ENCODE data around the gene ENDOV.

Gene ENDOV

GRCh38 chr17:80452173-80452915 lies 37.4 kb downstream of the ENDOV start:
- Histone ChIP-seq H3K4me3 (ENCODE audit: extremely low read depth, insufficient read depth, low read length, poor library complexity, severe bottlenecking) (no peak overlapping the region), H3K27ac (ENCODE audit: low read depth, low read length, severe bottlenecking) (no peak overlapping the region)

GRCh38 chr17:80453126-80453997 lies 38.4 kb downstream of the ENDOV start:
- Histone ChIP-seq H3K36me3 (ENCODE audit: control insufficient read depth, insufficient read depth, low read length) (no peaks in the 10 kb centered on the region), H3K9me3 (ENCODE audit: control insufficient read depth, low read length) (no peaks in the 10 kb centered on the region), H3K27ac (ENCODE audit: low read depth, low read length, severe bottlenecking) (no peak overlapping the region), H3K4me3 (ENCODE audit: extremely low read depth, insufficient read depth, low read length, poor library complexity, severe bottlenecking) (peak overlapping the region; percentile 70), H3K4me1 (ENCODE audit: control insufficient read depth, insufficient read depth, low read length, poor library complexity, severe bottlenecking) (peaks cover 4% of the 10 kb centered on the region)
- 93 to 94% methylated on average over 9 to 15 of the region's 19 CpGs for WGBS, 2 experiments (ENCODE audit: insufficient coverage in 2 of 2)

More at GRCh38 chr17:80452173-80452915, 37.4 kb downstream of the ENDOV start:
- Histone ChIP-seq H3K4me1 (ENCODE audit: control insufficient read depth, insufficient read depth, low read length, poor library complexity, severe bottlenecking) (peaks cover 4% of the 10 kb centered on the region), H3K9me3 (ENCODE audit: control insufficient read depth, low read length) (no peaks in the 10 kb centered on the region), H3K36me3 (ENCODE audit: control insufficient read depth, insufficient read depth, low read length) (no peaks in the 10 kb centered on the region)
- 78 to 83% methylated on average over 14 of the region's 14 CpGs for WGBS, 2 experiments (ENCODE audit: insufficient coverage in 2 of 2)

GRCh38 chr17:80453998-80454556 lies 39.1 kb downstream of the ENDOV start:
- H3K9me3 ChIP-seq (ENCODE audit: control insufficient read depth, low read length): no peaks in the 10 kb centered on the region
- no peaks in the 10 kb centered on the region for H3K36me3 ChIP-seq (ENCODE audit: control insufficient read depth, insufficient read depth, low read length)
- peak overlapping the region; percentile 92 for H3K27ac ChIP-seq (ENCODE audit: low read depth, low read length, severe bottlenecking)
- H3K4me3 ChIP-seq (ENCODE audit: extremely low read depth, insufficient read depth, low read length, poor library complexity, severe bottlenecking): peak overlapping the region; percentile 70
- peaks cover 4% of the 10 kb centered on the region for H3K4me1 ChIP-seq (ENCODE audit: control insufficient read depth, insufficient read depth, low read length, poor library complexity, severe bottlenecking)
- WGBS, 2 experiments (ENCODE audit: insufficient coverage in 2 of 2): 42 to 43% methylated on average over 28 to 36 of the region's 36 CpGs

- peaks cover 4% of the 10 kb centered on the region for H3K4me1 ChIP-seq (ENCODE audit: control insufficient read depth, insufficient read depth, low read length, poor library complexity, severe bottlenecking)
- H3K36me3 ChIP-seq (ENCODE audit: control insufficient read depth, insufficient read depth, low read length): no peaks in the 10 kb centered on the region
- 0% methylated on average over 83 of the region's 88 CpGs for WGBS, 2 experiments (ENCODE audit: insufficient coverage in 2 of 2)
- H3K4me3 ChIP-seq (ENCODE audit: extremely low read depth, insufficient read depth, low read length, poor library complexity, severe bottlenecking): peak overlapping the region; percentile 70
- H3K9me3 ChIP-seq (ENCODE audit: control insufficient read depth, low read length): no peaks in the 10 kb centered on the region
- peak overlapping the region; percentile 92 for H3K27ac ChIP-seq (ENCODE audit: low read depth, low read length, severe bottlenecking)
Measured at GRCh38 chr17:80454557-80455335, 39.8 kb downstream of the ENDOV start.

GRCh38 chr17:80455336-80455710 lies 40.4 kb downstream of the ENDOV start:
- H3K27ac ChIP-seq (ENCODE audit: low read depth, low read length, severe bottlenecking): peak overlapping the region; percentile 92
- no peaks in the 10 kb centered on the region for H3K36me3 ChIP-seq (ENCODE audit: control insufficient read depth, insufficient read depth, low read length)
- 4 to 5% methylated on average over 10 to 13 of the region's 20 CpGs for WGBS, 2 experiments (ENCODE audit: insufficient coverage in 2 of 2)
- peak overlapping the region; percentile 70 for H3K4me3 ChIP-seq (ENCODE audit: extremely low read depth, insufficient read depth, low read length, poor library complexity, severe bottlenecking)
- H3K9me3 ChIP-seq (ENCODE audit: control insufficient read depth, low read length): no peaks in the 10 kb centered on the region
- peaks cover under 1% of the 10 kb centered on the region for H3K4me1 ChIP-seq (ENCODE audit: control insufficient read depth, insufficient read depth, low read length, poor library complexity, severe bottlenecking)

GRCh38 chr17:80455784-80456183 lies 40.8 kb downstream of the ENDOV start:
- Histone ChIP-seq H3K4me1 (ENCODE audit: control insufficient read depth, insufficient read depth, low read length, poor library complexity, severe bottlenecking) (no peaks in the 10 kb centered on the region), H3K36me3 (ENCODE audit: control insufficient read depth, insufficient read depth, low read length) (no peaks in the 10 kb centered on the region), H3K27ac (ENCODE audit: low read depth, low read length, severe bottlenecking) (no peak overlapping the region), H3K9me3 (ENCODE audit: control insufficient read depth, low read length) (no peaks in the 10 kb centered on the region), H3K4me3 (ENCODE audit: extremely low read depth, insufficient read depth, low read length, poor library complexity, severe bottlenecking) (no peak overlapping the region)
- WGBS, 2 experiments (ENCODE audit: insufficient coverage in 2 of 2): 84 to 89% methylated on average over 2 to 3 of the region's 4 CpGs

GRCh38 chr17:80456465-80457235 lies 41.7 kb downstream of the ENDOV start:
- Histone ChIP-seq H3K9me3 (ENCODE audit: control insufficient read depth, low read length) (no peaks in the 10 kb centered on the region), H3K27ac (ENCODE audit: low read depth, low read length, severe bottlenecking) (no peak overlapping the region), H3K4me3 (ENCODE audit: extremely low read depth, insufficient read depth, low read length, poor library complexity, severe bottlenecking) (no peak overlapping the region), H3K36me3 (ENCODE audit: control insufficient read depth, insufficient read depth, low read length) (no peaks in the 10 kb centered on the region), H3K4me1 (ENCODE audit: control insufficient read depth, insufficient read depth, low read length, poor library complexity, severe bottlenecking) (no peaks in the 10 kb centered on the region)
- 83 to 90% methylated on average over 13 to 20 of the region's 21 CpGs for WGBS, 2 experiments (ENCODE audit: insufficient coverage in 2 of 2)

GRCh38 chr17:80457236-80457856 lies 42.4 kb downstream of the ENDOV start:
- no peak overlapping the region for H3K4me3 ChIP-seq (ENCODE audit: extremely low read depth, insufficient read depth, low read length, poor library complexity, severe bottlenecking)
- H3K4me1 ChIP-seq (ENCODE audit: control insufficient read depth, insufficient read depth, low read length, poor library complexity, severe bottlenecking): no peaks in the 10 kb centered on the region
- no peaks in the 10 kb centered on the region for H3K36me3 ChIP-seq (ENCODE audit: control insufficient read depth, insufficient read depth, low read length)
- no peaks in the 10 kb centered on the region for H3K9me3 ChIP-seq (ENCODE audit: control insufficient read depth, low read length)
- H3K27ac ChIP-seq (ENCODE audit: low read depth, low read length, severe bottlenecking): no peak overlapping the region
- 82 to 93% methylated on average over 14 to 15 of the region's 15 CpGs for WGBS, 2 experiments (ENCODE audit: insufficient coverage in 2 of 2)

GRCh38 chr17:80458016-80458415 lies 43.0 kb downstream of the ENDOV start:
- Histone ChIP-seq H3K36me3 (ENCODE audit: control insufficient read depth, insufficient read depth, low read length) (no peaks in the 10 kb centered on the region), H3K4me1 (ENCODE audit: control insufficient read depth, insufficient read depth, low read length, poor library complexity, severe bottlenecking) (no peaks in the 10 kb centered on the region), H3K27ac (ENCODE audit: low read depth, low read length, severe bottlenecking) (no peak overlapping the region), H3K4me3 (ENCODE audit: extremely low read depth, insufficient read depth, low read length, poor library complexity, severe bottlenecking) (no peak overlapping the region), H3K9me3 (ENCODE audit: control insufficient read depth, low read length) (no peaks in the 10 kb centered on the region)
- 66 to 84% methylated on average over 2 to 8 of the region's 8 CpGs for whole genome bisulfite sequencing, 2 experiments (ENCODE audit: insufficient coverage in 2 of 2)

All from mesodermal cell (in vitro differentiated cells).